ENCODE measurements around the gene IL34. TPM values are rescaled to one million over a fixed set of nuclear protein-coding genes. Genes with fewer than 3 reads are reported as not detected.

IL34 gene
- total RNA-seq, 2 donors from 2014 or later = 3.0 to 5.6 TPM

DNA sequence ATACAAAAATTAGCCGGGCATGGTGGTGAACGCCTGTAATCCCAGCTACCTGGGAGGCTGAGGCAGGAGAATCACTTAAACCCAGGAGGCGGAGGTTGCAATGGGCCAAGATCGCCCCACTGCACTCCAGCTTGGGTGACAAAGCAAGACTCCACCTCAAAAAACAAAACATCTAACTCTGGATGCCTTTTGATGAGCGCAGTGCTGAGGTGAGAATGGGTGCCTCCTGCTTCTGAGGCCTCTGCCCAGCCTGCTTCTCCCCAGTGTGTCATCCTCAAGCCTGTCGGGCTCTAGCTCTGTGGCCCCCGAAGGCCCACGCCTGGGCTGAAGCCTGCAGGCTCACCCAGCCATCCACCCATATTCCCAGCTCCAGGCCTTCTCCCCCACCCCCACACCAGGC lies 50.0 kb downstream of the IL34 start:
- Histone ChIP-seq H3K27me3 (ENCODE audit: control insufficient read depth, insufficient read depth, low read length, poor library complexity, severe bottlenecking) (no peaks in the 10 kb centered on the region), H3K9me3 (ENCODE audit: control insufficient read depth, low read length) (no peaks in the 10 kb centered on the region), H3K36me3 (ENCODE audit: control insufficient read depth, insufficient read depth, low read length) (peaks cover 3% of the 10 kb centered on the region), H3K4me1 (ENCODE audit: control insufficient read depth, insufficient read depth, low read length) (peaks cover 10% of the 10 kb centered on the region), H3K27ac (ENCODE audit: low read depth, low read length) (no peak overlapping the region), H3K4me3 (ENCODE audit: low read length) (no peak overlapping the region), H3K9ac (ENCODE audit: extremely low read depth, low read length, poor library complexity, severe bottlenecking) (no peak overlapping the region)
- H3K36me3 Mint-ChIP-seq (ENCODE audit: low read depth) = peaks cover 10% of the 10 kb centered on the region
- no peak overlapping the region for H3K4me3 Mint-ChIP-seq
- TF ChIP-seq, protein P1, sequence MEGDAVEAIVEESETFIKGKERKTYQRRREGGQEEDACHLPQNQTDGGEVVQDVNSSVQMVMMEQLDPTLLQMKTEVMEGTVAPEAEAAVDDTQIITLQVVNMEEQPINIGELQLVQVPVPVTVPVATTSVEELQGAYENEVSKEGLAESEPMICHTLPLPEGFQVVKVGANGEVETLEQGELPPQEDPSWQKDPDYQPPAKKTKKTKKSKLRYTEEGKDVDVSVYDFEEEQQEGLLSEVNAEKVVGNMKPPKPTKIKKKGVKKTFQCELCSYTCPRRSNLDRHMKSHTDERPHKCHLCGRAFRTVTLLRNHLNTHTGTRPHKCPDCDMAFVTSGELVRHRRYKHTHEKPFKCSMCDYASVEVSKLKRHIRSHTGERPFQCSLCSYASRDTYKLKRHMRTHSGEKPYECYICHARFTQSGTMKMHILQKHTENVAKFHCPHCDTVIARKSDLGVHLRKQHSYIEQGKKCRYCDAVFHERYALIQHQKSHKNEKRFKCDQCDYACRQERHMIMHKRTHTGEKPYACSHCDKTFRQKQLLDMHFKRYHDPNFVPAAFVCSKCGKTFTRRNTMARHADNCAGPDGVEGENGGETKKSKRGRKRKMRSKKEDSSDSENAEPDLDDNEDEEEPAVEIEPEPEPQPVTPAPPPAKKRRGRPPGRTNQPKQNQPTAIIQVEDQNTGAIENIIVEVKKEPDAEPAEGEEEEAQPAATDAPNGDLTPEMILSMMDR (conservative IDR thresholded peaks at IDR 0.05) = no peak
- WGBS, 2 experiments (ENCODE audit: insufficient coverage in 1 of 2, insufficient read length in 1 of 2) = 94 to 100% methylated on average over 3 to 8 of the region's 8 CpGs
- H3K4me1 Mint-ChIP-seq = peaks cover 14% of the 10 kb centered on the region
- no peak for DNase-seq
- no peak overlapping the region for H3K27ac Mint-ChIP-seq
- no peaks in the 10 kb centered on the region for H3K27me3 Mint-ChIP-seq (ENCODE audit: insufficient read depth)
- no peaks in the 10 kb centered on the region for H3K9me3 Mint-ChIP-seq

DNA sequence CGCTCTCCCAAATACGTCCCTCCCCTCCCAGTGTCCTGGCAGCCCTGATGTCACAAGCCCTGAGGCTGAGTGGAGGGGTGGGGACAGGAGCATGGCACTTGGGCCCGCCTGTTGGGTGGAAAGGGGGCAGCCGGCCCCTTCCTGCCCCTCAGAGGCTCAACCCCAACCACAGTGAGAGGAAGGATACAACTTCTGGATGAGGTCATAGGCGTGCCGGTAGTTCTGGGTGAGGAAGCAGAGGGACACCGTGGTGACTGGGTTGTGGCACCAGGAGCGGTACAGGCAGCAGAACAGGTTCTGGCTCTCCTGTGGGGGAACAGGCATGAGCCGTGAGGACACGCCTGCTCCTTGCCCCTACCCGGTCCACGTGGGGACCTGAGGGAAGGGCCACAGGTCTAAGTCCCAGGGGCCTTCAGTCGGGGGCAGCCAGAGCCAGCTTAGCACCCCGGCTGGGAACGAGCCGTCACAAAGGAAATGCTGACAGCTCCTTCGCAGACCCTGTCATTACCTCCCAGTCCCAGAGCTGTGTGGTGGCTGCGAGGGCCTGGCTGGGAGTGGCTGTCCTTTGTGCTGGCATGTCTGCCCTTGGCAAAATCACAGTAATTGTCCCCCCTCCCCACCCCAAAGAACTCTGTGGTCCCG lies 50.7 kb downstream of the IL34 start:
- Mint-ChIP-seq H3K27ac (no peak overlapping the region), H3K27me3 (ENCODE audit: insufficient read depth) (no peaks in the 10 kb centered on the region), H3K9me3 (no peaks in the 10 kb centered on the region), H3K36me3 (ENCODE audit: low read depth) (peaks cover 10% of the 10 kb centered on the region), H3K4me1 (peaks cover 14% of the 10 kb centered on the region), H3K4me3 (no peak overlapping the region)
- DNase-seq = peak; percentile 67
- no peak overlapping the region for H3K4me3 ChIP-seq (ENCODE audit: low read length)
- peaks cover 3% of the 10 kb centered on the region for H3K36me3 ChIP-seq (ENCODE audit: control insufficient read depth, insufficient read depth, low read length)
- TF ChIP-seq, protein P1 (conservative IDR thresholded peaks at IDR 0.05) = no peak
- H3K27ac ChIP-seq (ENCODE audit: low read depth, low read length) = peak overlapping the region; percentile 47
- H3K9ac ChIP-seq (ENCODE audit: extremely low read depth, low read length, poor library complexity, severe bottlenecking) = no peak overlapping the region
- H3K9me3 ChIP-seq (ENCODE audit: control insufficient read depth, low read length) = no peaks in the 10 kb centered on the region
- 82 to 90% methylated on average over 8 to 18 of the region's 19 CpGs for WGBS, 2 experiments (ENCODE audit: insufficient coverage in 1 of 2, insufficient read length in 1 of 2)
- no peaks in the 10 kb centered on the region for H3K27me3 ChIP-seq (ENCODE audit: control insufficient read depth, insufficient read depth, low read length, poor library complexity, severe bottlenecking)
- peaks cover 10% of the 10 kb centered on the region for H3K4me1 ChIP-seq (ENCODE audit: control insufficient read depth, insufficient read depth, low read length)

DNA sequence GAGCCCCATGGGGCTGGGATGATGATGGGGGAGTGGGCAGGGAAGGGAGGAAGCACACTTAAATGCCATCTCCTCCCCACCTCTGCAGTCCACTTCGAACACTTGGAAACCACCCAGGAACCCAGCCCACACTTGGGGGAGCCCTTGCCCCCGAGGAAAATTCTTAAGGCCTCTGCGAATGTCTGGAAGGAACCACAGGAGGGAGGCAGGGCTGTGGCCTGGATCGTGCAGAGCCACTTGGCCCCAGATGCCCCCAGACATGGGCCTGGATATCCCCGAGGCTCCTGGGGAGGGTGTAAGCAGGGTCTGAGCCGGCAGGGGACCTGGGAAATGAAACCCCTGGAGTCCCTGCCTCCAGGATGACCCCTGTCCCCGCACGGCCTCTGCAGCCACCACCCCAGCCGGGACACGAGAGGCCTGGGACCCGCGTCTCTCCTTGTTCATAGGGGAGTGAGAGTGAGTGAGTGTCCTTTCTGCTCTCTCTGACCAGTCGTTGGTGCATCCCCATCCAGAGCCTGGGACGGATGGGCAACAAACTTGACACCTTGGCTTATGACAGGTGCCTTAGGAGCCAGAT lies 51.3 kb downstream of the IL34 start:
- Histone ChIP-seq H3K27me3 (ENCODE audit: control insufficient read depth, insufficient read depth, low read length, poor library complexity, severe bottlenecking) (no peaks in the 10 kb centered on the region), H3K9me3 (ENCODE audit: control insufficient read depth, low read length) (no peaks in the 10 kb centered on the region), H3K9ac (ENCODE audit: extremely low read depth, low read length, poor library complexity, severe bottlenecking) (no peak overlapping the region), H3K4me1 (ENCODE audit: control insufficient read depth, insufficient read depth, low read length) (peaks cover 10% of the 10 kb centered on the region), H3K27ac (ENCODE audit: low read depth, low read length) (peak overlapping the region; percentile 47), H3K4me3 (ENCODE audit: low read length) (no peak overlapping the region), H3K36me3 (ENCODE audit: control insufficient read depth, insufficient read depth, low read length) (peaks cover 3% of the 10 kb centered on the region)
- H3K9me3 Mint-ChIP-seq = no peaks in the 10 kb centered on the region
- peaks cover 10% of the 10 kb centered on the region for H3K36me3 Mint-ChIP-seq (ENCODE audit: low read depth)
- no peak overlapping the region for H3K4me3 Mint-ChIP-seq
- no peak overlapping the region for H3K27ac Mint-ChIP-seq
- 88 to 89% methylated on average over 11 to 14 of the region's 14 CpGs for WGBS, 2 experiments (ENCODE audit: insufficient coverage in 1 of 2, insufficient read length in 1 of 2)
- TF ChIP-seq, protein P1 (conservative IDR thresholded peaks at IDR 0.05) = no peak
- peaks cover 14% of the 10 kb centered on the region for H3K4me1 Mint-ChIP-seq
- no peaks in the 10 kb centered on the region for H3K27me3 Mint-ChIP-seq (ENCODE audit: insufficient read depth)
- DNase-seq = no peak
